H9 (cell line): ENCODE data around the gene LSP1. TPM values are rescaled to one million over a fixed set of nuclear protein-coding genes. Genes with fewer than 3 reads are reported as not detected.

ENCODE experiments used
- DNase-seq: peaks from one replicate; pipeline ENCODE4 v3.0.0-alpha.2; 2017
- H2AFZ ChIP-seq: one replicate; pipeline ENCODE4 v1.6.1; 2013; ENCODE audit warnings: mild to moderate bottlenecking, low read length, control low read depth, moderate library complexity
- H2AK5ac ChIP-seq: 2 replicates; pipeline ENCODE4 v1.6.1; 2013; ENCODE audit warnings: low read length, control low read depth, mixed read lengths; ENCODE audit not compliant: insufficient read length
- H2BK120ac ChIP-seq: one replicate; pipeline ENCODE4 v1.6.1; 2013; ENCODE audit warnings: low read depth, mild to moderate bottlenecking, low read length, control low read depth, inconsistent platforms; ENCODE audit not compliant: poor library complexity, severe bottlenecking
- H2BK12ac ChIP-seq: 2 replicates; pipeline ENCODE4 v1.6.1; 2013; ENCODE audit warnings: low read length, control low read depth, mixed read lengths, low read depth; ENCODE audit not compliant: insufficient read length
- H2BK15ac ChIP-seq: 2 replicates; pipeline ENCODE4 v1.6.1; 2013; ENCODE audit warnings: low read depth, low read length, control low read depth
- H2BK20ac ChIP-seq: one replicate; pipeline ENCODE4 v1.6.1; 2013; ENCODE audit warnings: low read depth, mild to moderate bottlenecking, low read length, control low read depth, inconsistent platforms; ENCODE audit not compliant: poor library complexity, severe bottlenecking
- H2BK5ac ChIP-seq: 2 replicates; pipeline ENCODE4 v1.6.1; 2013; ENCODE audit warnings: low read length, control low read depth, mixed read lengths; ENCODE audit not compliant: insufficient read length
- H3K14ac ChIP-seq: 2 replicates; pipeline ENCODE4 v1.6.1; 2013; ENCODE audit warnings: low read length, control low read depth; ENCODE audit not compliant: insufficient read depth
- H3K18ac ChIP-seq: 2 replicates; pipeline ENCODE4 v1.6.1; 2013; ENCODE audit warnings: low read depth, mild to moderate bottlenecking, mixed read lengths, low read length, control low read depth; ENCODE audit not compliant: insufficient read length
- H3K23ac ChIP-seq: 2 replicates; pipeline ENCODE4 v1.6.1; 2013; ENCODE audit warnings: low read length, control low read depth, mixed read lengths, low read depth; ENCODE audit not compliant: insufficient read length
- H3K23me2 ChIP-seq: 2 replicates; pipeline ENCODE4 v1.6.1; 2013; ENCODE audit warnings: low read depth, mild to moderate bottlenecking, mixed read lengths, low read length, control low read depth; ENCODE audit not compliant: insufficient read length, poor library complexity, severe bottlenecking
- H3K27ac ChIP-seq: 2 replicates; pipeline ENCODE4 v1.5.1; 2013; ENCODE audit warnings: low read length, control low read depth, mixed read lengths, low read depth; ENCODE audit not compliant: insufficient read length
- H3K27me3 ChIP-seq: 2 replicates; pipeline ENCODE4 v1.6.1; 2013; ENCODE audit warnings: low read length, control low read depth, inconsistent platforms; ENCODE audit not compliant: insufficient read depth
- H3K4ac ChIP-seq: 2 replicates; pipeline ENCODE4 v1.6.1; 2013; ENCODE audit warnings: low read depth, mild to moderate bottlenecking, control low read depth, inconsistent platforms, low read length, moderate library complexity
- H3K4me1 ChIP-seq: 2 replicates; pipeline ENCODE4 v1.6.1; 2013; ENCODE audit warnings: low read length, control low read depth, inconsistent platforms; ENCODE audit not compliant: insufficient read depth
- H3K4me2 ChIP-seq: 2 replicates; pipeline ENCODE4 v1.6.1; 2013; ENCODE audit warnings: low read length, control low read depth, mixed read lengths; ENCODE audit not compliant: insufficient read length, insufficient read depth
- H3K56ac ChIP-seq: 2 replicates; pipeline ENCODE4 v1.6.1; 2013; ENCODE audit warnings: low read depth, mild to moderate bottlenecking, mixed read lengths, low read length, control low read depth; ENCODE audit not compliant: insufficient read length
- H3K79me1 ChIP-seq: 2 replicates; pipeline ENCODE4 v1.6.1; 2013; ENCODE audit warnings: low read depth, mild to moderate bottlenecking, moderate library complexity, low read length, control low read depth, inconsistent platforms; ENCODE audit not compliant: insufficient read depth, poor library complexity, severe bottlenecking
- H3K79me2 ChIP-seq: 2 replicates; pipeline ENCODE4 v1.6.1; 2013; ENCODE audit warnings: low read length, control low read depth, inconsistent platforms; ENCODE audit not compliant: insufficient read depth
- H3K9ac ChIP-seq: 2 replicates; pipeline ENCODE4 v1.6.1; 2013; ENCODE audit warnings: low read length, control low read depth, mixed read lengths; ENCODE audit not compliant: insufficient read length; ENCODE audit errors: extremely low read depth
- H3K9me3 ChIP-seq: one replicate; pipeline ENCODE4 v1.6.1; 2013; ENCODE audit warnings: low read depth, low read length, inconsistent platforms; ENCODE audit not compliant: control insufficient read depth
- H3T11ph ChIP-seq: one replicate; pipeline ENCODE4 v1.6.1; 2013; ENCODE audit warnings: mild to moderate bottlenecking, low read length, control low read depth, inconsistent platforms
- H4K20me1 ChIP-seq: one replicate; pipeline ENCODE4 v1.6.1; 2013; ENCODE audit not compliant: control insufficient read depth, insufficient read length, insufficient read depth
- H4K5ac ChIP-seq: 2 replicates; pipeline ENCODE4 v1.6.1; 2013; ENCODE audit warnings: low read depth, mild to moderate bottlenecking, mixed read lengths, low read length, control low read depth; ENCODE audit not compliant: insufficient read length
- H4K8ac ChIP-seq: replicated peaks from 2 replicates; pipeline ENCODE4 v1.6.1; 2013; ENCODE audit warnings: low read length, control low read depth, mixed read lengths, low read depth; ENCODE audit not compliant: insufficient read length
- H4K91ac ChIP-seq: 2 replicates; pipeline ENCODE4 v1.6.1; 2013; ENCODE audit warnings: low read depth, mild to moderate bottlenecking, moderate library complexity, mixed read lengths, low read length, control low read depth; ENCODE audit not compliant: insufficient read length
- H3K27ac Mint-ChIP-seq, 3 experiments: 2 replicates in 2 of 3; 3 replicates in 1 of 3; pipeline ENCODE4 v1.8.0; 2020 to 2021; ENCODE audit warnings: mixed read lengths in 3 of 3, mild to moderate bottlenecking in 1 of 3, moderate library complexity in 1 of 3
- H3K27me3 Mint-ChIP-seq: 2 replicates; pipeline ENCODE4 v1.8.0; 2021; ENCODE audit warnings: low read depth, mild to moderate bottlenecking, moderate library complexity, mixed read lengths
- H3K36me3 Mint-ChIP-seq, 3 experiments: 2 replicates in 2 of 3; 3 replicates in 1 of 3; pipeline ENCODE4 v1.8.0; 2020 to 2021; ENCODE audit warnings: low read depth in 3 of 3, mixed read lengths in 3 of 3; ENCODE audit not compliant: insufficient read depth in 1 of 3
- H3K4me1 Mint-ChIP-seq, 2 experiments: 2 replicates each; pipeline ENCODE4 v1.8.0; 2020; ENCODE audit warnings: mixed read lengths in 2 of 2
- H3K4me3 Mint-ChIP-seq, 2 experiments: 2 replicates in 1 of 2; 3 replicates in 1 of 2; pipeline ENCODE4 v1.8.0; 2020 to 2021; ENCODE audit warnings: mild to moderate bottlenecking in 2 of 2, mixed read lengths in 2 of 2, moderate library complexity in 1 of 2
- H3K9me3 Mint-ChIP-seq, 2 experiments: 2 replicates in 1 of 2; 3 replicates in 1 of 2; pipeline ENCODE4 v1.8.0; 2020; ENCODE audit warnings: mild to moderate bottlenecking in 2 of 2, mixed read lengths in 2 of 2, moderate library complexity in 1 of 2
- WGBS: extraction: QIAGEN DNeasy Blood & Tissue Kit; methylation state at CpG from one replicate; pipeline ENCODE4 v1.1.7; 2013; ENCODE audit warnings: missing lambda C conversion rate, low lambda C conversion rate, mixed read lengths; ENCODE audit not compliant: insufficient read length; ENCODE audit errors: extremely low coverage; 5-methylcytosine and 5-hydroxymethylcytosine counted together
- total RNA-seq: library from RNA; stranded (reverse); gene quantifications from 2 replicates; pipeline ENCODE4 v1.2.1, GENCODE V29; 2021
- TF ChIP-seq, protein P1 (sequence below): fragments of 200-600 bp; sonication (generic); conservative IDR thresholded peaks from 3 replicates; pipeline ENCODE4 v1.8.0; 2021; ENCODE audit warnings: antibody characterized with exemption, mild to moderate bottlenecking

LSP1 gene
- total RNA-seq, 1 experiment from 2014 or later: not detected

DNA sequence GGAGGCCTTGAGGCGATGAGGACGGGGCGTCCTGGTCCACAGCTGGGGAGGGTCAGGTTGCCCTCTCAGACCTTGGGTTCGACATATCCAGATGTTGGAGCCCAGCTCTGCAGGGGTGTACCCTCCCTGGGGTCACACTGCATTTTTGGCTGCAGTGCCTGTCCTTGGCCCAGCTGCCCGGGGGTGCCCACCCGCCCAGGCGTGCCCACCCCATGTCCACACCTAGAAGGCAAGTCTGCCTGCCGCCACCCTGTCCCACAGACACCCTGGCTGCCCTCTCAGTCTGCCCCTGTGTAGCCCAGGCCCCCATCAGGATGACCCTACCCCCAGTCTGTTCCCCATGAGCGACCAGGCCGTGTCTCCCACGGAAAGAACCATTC lies 3.0 kb downstream of the LSP1 start:
- TF ChIP-seq, protein P1, sequence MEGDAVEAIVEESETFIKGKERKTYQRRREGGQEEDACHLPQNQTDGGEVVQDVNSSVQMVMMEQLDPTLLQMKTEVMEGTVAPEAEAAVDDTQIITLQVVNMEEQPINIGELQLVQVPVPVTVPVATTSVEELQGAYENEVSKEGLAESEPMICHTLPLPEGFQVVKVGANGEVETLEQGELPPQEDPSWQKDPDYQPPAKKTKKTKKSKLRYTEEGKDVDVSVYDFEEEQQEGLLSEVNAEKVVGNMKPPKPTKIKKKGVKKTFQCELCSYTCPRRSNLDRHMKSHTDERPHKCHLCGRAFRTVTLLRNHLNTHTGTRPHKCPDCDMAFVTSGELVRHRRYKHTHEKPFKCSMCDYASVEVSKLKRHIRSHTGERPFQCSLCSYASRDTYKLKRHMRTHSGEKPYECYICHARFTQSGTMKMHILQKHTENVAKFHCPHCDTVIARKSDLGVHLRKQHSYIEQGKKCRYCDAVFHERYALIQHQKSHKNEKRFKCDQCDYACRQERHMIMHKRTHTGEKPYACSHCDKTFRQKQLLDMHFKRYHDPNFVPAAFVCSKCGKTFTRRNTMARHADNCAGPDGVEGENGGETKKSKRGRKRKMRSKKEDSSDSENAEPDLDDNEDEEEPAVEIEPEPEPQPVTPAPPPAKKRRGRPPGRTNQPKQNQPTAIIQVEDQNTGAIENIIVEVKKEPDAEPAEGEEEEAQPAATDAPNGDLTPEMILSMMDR: no peak
- Mint-ChIP-seq H3K4me3 (no peak overlapping the region), H3K36me3 (no peaks in the 10 kb centered on the region), H3K27ac (no peak overlapping the region), H3K4me1 (no peaks in the 10 kb centered on the region), H3K9me3 (no peaks in the 10 kb centered on the region), H3K27me3 (peaks cover 12% of the 10 kb centered on the region)
- Histone ChIP-seq H3K27ac (no peak overlapping the region), H3K4me2 (no peak overlapping the region), H3K56ac (no peak overlapping the region), H4K91ac (no peak overlapping the region), H3K4ac (no peak overlapping the region), H2BK15ac (no peak overlapping the region), H3K23ac (no peak overlapping the region), H2BK20ac (no peak overlapping the region), H4K8ac (no peak overlapping the region), H3K4me1 (no peaks in the 10 kb centered on the region), H3K14ac (no peak overlapping the region; the same call in 1 of the 2 replicates), H3K18ac (no peak overlapping the region), H3K9ac (no peak overlapping the region), H3K9me3 (no peaks in the 10 kb centered on the region), H3K79me1 (no peaks in the 10 kb centered on the region), H2AFZ (no peak overlapping the region), H2BK12ac (no peak overlapping the region), H4K20me1 (no peaks in the 10 kb centered on the region), H3K27me3 (no peaks in the 10 kb centered on the region), H4K5ac (no peak overlapping the region), H2BK5ac (no peak overlapping the region), H3T11ph (no peak overlapping the region), H2AK5ac (no peak overlapping the region), H2BK120ac (no peak overlapping the region), H3K79me2 (no peaks in the 10 kb centered on the region), H3K23me2 (no peaks in the 10 kb centered on the region)
- DNase-seq: no peak
- no CpG with 5 or more reads among the region's 11 CpGs for WGBS
